ENCODE measurements around the gene FBXL19. TPM values are rescaled to one million over a fixed set of nuclear protein-coding genes. Genes with fewer than 3 reads are reported as not detected.
A peak's percentile ranks its signal among the peaks of the same experiment; 100 is the strongest.

FBXL19 gene
- total RNA-seq, 1 experiment from 2014 or later: 84.3 TPM

GRCh38 chr16:30997725-30998711 lies 74.6 kb downstream of the FBXL19 start:
- H3K9me3 Mint-ChIP-seq: no peaks in the 10 kb centered on the region
- no peaks in the 10 kb centered on the region for H3K36me3 Mint-ChIP-seq
- ATAC-seq (peak; percentile 3; the same call in 1 of the 2 replicates), DNase-seq (ENCODE audit: low spot score) (no peak)
- H3K4me3 Mint-ChIP-seq: peak overlapping the region; percentile 70
- H3K27ac Mint-ChIP-seq: 0 out of 2 replicates have a peak overlapping the region, but pooled peaks have one; percentile 16
- POLR2A ChIA-PET: interaction anchor here (0.6 to 1.8 kb wide), 6 partner anchors 12 to 448 kb away, joined by 3 to 6 read pairs (median 4); partner anchors contain the start of genes HSD3B7 and KAT8
- CTCF ChIA-PET: interaction anchor here (0.5 to 8.2 kb wide), 12 partner anchors 12 to 475 kb away, joined by 3 to 79 read pairs (median 5); partner anchors contain the start of gene HSD3B7
- peaks cover 16% of the 10 kb centered on the region for H3K4me1 Mint-ChIP-seq
- peaks cover 7% of the 10 kb centered on the region; the same call in 1 of the 2 replicates for H3K27me3 Mint-ChIP-seq (ENCODE audit: low read depth)
- TF ChIP-seq, protein P1, sequence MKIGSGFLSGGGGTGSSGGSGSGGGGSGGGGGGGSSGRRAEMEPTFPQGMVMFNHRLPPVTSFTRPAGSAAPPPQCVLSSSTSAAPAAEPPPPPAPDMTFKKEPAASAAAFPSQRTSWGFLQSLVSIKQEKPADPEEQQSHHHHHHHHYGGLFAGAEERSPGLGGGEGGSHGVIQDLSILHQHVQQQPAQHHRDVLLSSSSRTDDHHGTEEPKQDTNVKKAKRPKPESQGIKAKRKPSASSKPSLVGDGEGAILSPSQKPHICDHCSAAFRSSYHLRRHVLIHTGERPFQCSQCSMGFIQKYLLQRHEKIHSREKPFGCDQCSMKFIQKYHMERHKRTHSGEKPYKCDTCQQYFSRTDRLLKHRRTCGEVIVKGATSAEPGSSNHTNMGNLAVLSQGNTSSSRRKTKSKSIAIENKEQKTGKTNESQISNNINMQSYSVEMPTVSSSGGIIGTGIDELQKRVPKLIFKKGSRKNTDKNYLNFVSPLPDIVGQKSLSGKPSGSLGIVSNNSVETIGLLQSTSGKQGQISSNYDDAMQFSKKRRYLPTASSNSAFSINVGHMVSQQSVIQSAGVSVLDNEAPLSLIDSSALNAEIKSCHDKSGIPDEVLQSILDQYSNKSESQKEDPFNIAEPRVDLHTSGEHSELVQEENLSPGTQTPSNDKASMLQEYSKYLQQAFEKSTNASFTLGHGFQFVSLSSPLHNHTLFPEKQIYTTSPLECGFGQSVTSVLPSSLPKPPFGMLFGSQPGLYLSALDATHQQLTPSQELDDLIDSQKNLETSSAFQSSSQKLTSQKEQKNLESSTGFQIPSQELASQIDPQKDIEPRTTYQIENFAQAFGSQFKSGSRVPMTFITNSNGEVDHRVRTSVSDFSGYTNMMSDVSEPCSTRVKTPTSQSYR (CRISPR knock-in tag; IDR thresholded peaks at IDR 0.05): no peak
- no peak for TF ChIP-seq CREB1 (CRISPR knock-in tag; IDR thresholded peaks at IDR 0.05)
- no peak for TF ChIP-seq NR3C1 (CRISPR knock-in tag; conservative IDR thresholded peaks at IDR 0.05; ENCODE audit: low read depth)
- TF ChIP-seq IRF1 (CRISPR knock-in tag; IDR thresholded peaks at IDR 0.05): no peak
- no peak for TF ChIP-seq FOXP4 (CRISPR knock-in tag; IDR thresholded peaks at IDR 0.05)
- no peak for TF ChIP-seq ETV6 (CRISPR knock-in tag; IDR thresholded peaks at IDR 0.05)
- no peak for TF ChIP-seq ELF4 (CRISPR knock-in tag; IDR thresholded peaks at IDR 0.05; ENCODE audit: low read depth)
- no peak for TF ChIP-seq ZNF219 (CRISPR knock-in tag; IDR thresholded peaks at IDR 0.05; ENCODE audit: borderline replicate concordance)
- no peak for TF ChIP-seq GRHL2 (CRISPR knock-in tag; IDR thresholded peaks at IDR 0.05; ENCODE audit: insufficient replicate concordance, severe bottlenecking)
- no peak for TF ChIP-seq ZNF671 (CRISPR knock-in tag; IDR thresholded peaks at IDR 0.05)
- TF ChIP-seq, protein P2, sequence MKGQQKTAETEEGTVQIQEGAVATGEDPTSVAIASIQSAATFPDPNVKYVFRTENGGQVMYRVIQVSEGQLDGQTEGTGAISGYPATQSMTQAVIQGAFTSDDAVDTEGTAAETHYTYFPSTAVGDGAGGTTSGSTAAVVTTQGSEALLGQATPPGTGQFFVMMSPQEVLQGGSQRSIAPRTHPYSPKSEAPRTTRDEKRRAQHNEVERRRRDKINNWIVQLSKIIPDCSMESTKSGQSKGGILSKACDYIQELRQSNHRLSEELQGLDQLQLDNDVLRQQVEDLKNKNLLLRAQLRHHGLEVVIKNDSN (CRISPR knock-in tag; IDR thresholded peaks at IDR 0.05): no peak
- TF ChIP-seq, protein P3, sequence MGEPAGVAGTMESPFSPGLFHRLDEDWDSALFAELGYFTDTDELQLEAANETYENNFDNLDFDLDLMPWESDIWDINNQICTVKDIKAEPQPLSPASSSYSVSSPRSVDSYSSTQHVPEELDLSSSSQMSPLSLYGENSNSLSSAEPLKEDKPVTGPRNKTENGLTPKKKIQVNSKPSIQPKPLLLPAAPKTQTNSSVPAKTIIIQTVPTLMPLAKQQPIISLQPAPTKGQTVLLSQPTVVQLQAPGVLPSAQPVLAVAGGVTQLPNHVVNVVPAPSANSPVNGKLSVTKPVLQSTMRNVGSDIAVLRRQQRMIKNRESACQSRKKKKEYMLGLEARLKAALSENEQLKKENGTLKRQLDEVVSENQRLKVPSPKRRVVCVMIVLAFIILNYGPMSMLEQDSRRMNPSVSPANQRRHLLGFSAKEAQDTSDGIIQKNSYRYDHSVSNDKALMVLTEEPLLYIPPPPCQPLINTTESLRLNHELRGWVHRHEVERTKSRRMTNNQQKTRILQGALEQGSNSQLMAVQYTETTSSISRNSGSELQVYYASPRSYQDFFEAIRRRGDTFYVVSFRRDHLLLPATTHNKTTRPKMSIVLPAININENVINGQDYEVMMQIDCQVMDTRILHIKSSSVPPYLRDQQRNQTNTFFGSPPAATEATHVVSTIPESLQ (CRISPR knock-in tag; IDR thresholded peaks at IDR 0.05): no peak
- no peak for TF ChIP-seq EMX1 (CRISPR knock-in tag; IDR thresholded peaks at IDR 0.05)
- no peak for TF ChIP-seq NR2C2 (CRISPR knock-in tag; IDR thresholded peaks at IDR 0.05)
- TF ChIP-seq, protein P4, sequence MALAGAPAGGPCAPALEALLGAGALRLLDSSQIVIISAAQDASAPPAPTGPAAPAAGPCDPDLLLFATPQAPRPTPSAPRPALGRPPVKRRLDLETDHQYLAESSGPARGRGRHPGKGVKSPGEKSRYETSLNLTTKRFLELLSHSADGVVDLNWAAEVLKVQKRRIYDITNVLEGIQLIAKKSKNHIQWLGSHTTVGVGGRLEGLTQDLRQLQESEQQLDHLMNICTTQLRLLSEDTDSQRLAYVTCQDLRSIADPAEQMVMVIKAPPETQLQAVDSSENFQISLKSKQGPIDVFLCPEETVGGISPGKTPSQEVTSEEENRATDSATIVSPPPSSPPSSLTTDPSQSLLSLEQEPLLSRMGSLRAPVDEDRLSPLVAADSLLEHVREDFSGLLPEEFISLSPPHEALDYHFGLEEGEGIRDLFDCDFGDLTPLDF (CRISPR knock-in tag; IDR thresholded peaks at IDR 0.05): no peak
- TF ChIP-seq MXD4 (CRISPR knock-in tag; IDR thresholded peaks at IDR 0.05; ENCODE audit: borderline replicate concordance): no peak
- no peak for TF ChIP-seq SMAD3 (CRISPR knock-in tag; IDR thresholded peaks at IDR 0.05; ENCODE audit: borderline replicate concordance)
- TF ChIP-seq ZNF416 (CRISPR knock-in tag; IDR thresholded peaks at IDR 0.05): no peak
- TF ChIP-seq ERG (CRISPR knock-in tag; IDR thresholded peaks at IDR 0.05): no peak

All from WTC11 (cell line).